NCI-H1092 treated with DMSO at 0.1 percent for 48 hours (cell line): ENCODE results near the gene VKORC1L1.
"Not testable (repeated sequence)": the region's sequence is repeated elsewhere in the genome, so short reads cannot be mapped to it uniquely, and the experiment has no call there.

Experiments
- DNase-seq: peaks from one replicate; lab custom pipeline; 2025; lab: John Stamatoyannopoulos, UW

The VKORC1L1 gene

DNA sequence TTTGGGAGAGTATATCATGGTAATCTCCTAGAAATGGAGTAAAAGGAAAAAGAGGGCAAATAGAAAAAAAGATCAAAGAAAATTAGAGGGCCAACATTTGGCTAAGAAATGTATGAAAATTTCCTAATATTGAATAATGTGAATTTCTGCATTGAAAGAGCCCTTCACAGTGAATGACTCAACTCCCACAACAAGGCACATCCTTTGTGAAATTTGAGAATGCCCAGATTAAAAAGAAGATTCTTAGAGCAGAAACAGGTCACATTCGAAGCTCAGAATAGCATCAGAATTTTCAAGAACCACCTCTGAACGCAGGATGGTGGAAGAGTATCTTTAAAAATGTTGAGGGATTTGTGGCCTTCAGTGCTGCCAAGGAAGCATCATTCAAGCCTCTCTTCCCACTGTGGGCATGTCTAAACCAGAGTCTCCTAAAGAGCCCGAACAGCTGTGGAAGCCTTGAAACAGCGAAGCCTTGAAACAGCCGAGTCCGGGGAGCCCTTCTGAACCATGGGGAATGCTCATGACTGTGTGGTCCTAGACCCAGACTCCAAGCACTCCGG, 65.5 kb downstream of the VKORC1L1 start:
- DNase-seq, result no peak

DNA sequence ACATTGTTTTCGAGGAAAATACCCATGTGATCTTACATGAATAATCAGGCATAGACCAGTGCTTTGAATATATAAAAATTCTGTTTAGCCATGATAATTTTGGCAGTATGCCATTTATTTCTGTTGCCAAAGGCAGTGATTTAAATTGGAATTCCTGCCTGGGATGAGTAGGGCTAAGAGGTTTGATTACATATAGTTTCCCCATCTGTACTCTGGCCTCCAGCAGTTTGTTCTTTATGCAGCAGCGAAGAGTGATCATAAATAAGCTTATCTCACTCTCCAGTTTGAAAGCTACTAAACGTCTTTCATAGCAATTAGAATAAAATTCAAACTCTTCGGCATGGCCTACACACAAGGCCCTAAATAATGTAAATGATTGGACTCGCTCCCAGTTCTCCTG, 72.9 kb downstream of the VKORC1L1 start:
- DNase-seq, result not testable (repeated sequence)

DNA sequence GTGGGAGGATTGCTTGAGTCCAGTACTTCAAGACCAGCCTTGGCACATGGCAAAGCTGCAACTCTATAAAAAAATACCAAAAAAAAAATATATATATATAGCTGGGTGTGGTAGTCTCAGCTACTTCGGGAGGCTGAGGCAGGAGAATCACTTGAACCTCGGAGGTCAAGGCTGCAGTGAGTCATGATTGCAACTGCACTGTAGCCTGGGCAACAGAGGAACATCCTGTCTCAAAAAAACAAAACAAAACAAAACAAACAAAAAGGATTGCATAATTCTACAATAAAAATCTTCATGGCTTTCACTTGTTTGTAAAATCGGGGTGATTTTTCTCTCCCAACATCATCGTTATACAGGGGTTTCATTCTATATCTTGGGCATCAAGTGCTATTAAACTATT, 74.0 kb downstream of the VKORC1L1 start:
- no peak for DNase-seq

DNA sequence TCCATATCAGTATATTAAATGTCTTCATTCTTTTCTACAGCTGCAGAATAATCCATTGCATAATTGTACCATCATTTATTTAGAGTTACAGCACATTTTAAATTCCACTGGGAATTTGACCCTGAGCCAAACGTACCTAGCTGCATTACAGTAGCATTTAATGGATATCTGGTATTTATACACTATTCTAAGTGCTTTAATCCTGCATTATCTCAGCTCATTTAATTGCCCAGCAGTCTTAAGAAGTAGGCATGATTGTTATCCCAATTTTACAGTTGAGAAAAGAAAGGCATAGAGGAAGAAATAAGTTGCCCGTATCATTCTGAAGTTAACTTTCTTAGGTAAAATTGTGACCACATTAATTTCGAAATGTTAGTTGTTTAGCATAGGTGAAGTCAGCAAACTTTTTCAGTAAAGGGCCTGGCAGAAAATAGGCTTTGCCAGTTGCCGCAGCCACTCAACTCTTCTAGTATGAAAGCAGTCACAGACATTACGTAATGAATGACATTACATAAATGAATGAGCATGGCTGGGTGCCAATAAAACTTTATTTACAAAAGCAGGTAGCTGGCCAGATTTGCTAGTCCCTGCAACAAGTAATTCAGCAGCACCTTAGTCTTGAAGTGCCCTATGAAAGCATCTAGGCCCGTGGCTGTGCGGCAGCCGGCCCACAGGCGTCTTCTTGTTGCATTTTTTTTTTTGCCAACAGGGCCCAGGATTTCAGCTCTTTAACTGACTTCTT, 79.1 kb downstream of the VKORC1L1 start:
- no peak for DNase-seq

DNA sequence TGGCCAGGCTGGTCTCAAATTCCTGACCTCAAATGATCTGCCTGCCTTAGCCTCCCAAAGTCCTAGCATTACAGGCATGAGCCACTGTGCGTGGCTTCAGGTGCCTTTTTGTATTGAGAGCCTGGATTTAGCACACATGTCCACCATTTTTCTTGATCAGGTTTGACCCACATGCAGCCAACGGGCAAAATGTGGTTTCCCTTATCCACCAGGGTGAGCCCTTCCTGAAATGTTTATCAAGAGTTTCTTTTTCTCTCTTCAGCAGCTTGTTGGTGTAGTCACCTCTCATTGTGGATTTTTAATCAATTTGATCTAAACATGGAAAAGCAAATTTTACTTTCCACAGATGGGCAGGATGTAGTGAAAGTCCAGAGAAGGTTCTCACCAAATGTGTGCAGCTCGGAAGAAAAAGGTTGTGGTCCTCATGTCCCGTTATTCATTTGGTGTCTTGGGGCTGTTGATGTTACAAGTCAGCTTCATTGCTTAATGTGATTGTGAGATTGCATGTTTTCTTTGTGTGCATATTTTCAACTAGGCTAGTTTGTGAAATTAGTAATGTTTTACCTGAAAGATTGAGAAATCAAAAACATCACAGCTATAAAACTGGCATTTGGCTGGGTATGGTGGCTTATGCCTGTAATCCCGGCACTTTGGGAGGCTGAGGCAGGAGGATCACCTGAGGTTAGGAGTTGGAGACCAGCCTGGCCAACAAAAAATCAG, 80.3 kb downstream of the VKORC1L1 start:
- no peak for DNase-seq

DNA sequence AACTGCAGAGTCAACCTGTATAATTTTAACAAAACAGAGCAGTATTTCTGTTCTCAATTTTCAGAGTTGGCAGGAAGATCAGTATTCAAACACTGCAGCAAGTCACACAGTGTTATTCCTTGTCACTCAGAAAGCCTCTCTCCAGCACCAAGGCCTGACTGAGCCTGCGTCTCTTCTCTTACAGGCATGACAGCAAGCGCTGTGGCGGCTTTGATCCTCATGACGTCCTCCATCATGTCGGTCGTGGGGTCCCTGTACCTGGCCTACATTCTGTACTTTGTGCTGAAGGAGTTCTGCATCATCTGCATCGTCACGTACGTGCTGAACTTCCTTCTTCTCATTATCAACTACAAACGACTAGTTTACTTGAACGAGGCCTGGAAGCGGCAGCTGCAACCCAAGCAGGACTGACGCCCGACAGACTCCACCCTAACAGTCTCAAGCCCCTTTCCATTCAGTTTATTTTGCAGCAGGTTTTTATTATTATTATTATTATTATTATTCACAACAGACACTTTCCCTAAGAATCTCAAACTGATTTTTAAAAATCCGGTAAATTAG, 81.1 kb downstream of the VKORC1L1 start:
- no peak for DNase-seq

DNA sequence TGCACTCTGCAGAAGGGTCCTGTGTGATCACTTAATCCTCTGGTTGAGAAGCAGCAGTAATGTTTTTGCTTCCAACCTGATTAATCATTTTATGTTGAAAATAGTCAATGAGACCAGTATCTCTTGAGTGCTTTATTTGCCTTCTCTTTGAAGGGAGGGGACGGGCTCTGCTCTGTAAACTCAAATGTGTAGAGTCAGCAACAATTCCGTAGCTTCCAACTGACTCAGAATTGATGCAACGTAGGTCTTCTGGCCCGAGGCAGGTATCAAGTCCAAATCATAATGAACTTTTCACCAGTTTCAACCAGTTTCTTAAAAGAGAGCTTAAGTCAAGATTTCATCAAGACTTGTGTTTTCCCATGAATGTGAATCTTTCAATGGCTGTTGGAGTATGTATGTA, 82.8 kb downstream of the VKORC1L1 start:
- no peak for DNase-seq

DNA sequence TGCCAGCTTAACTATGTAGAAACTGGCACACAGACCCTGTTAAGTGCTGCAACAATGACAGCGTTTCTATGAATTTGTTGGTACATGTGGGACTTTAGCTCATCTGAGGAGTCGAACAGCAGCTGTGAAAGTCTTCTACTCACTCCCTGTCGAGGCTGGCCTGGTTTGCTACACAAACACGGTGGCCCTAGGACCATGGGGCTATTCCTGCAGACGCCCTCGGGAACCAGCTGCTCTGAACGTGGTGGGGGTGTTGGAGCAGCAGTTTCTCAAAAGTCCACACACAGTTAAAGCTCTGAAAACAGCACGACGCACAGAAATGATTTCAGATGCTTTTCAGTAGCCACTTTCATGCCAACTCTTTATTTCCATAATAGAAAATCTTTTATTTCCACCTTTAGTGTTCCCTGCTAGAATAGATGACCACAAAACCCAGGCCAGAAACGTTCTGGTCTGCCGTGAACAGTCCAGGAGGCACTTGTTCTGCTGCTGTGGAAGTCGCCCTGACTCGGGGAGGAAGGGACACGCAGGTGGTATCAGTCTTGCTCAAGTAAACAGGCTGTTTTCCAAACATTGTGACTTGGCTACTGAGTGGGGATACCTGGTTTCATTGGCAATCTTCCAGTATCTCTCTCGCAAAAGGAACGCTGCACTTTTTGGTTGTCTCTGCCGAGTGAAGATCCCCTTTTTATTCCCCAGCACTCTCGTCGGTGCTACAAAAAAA, 87.6 kb downstream of the VKORC1L1 start:
- no peak for DNase-seq

DNA sequence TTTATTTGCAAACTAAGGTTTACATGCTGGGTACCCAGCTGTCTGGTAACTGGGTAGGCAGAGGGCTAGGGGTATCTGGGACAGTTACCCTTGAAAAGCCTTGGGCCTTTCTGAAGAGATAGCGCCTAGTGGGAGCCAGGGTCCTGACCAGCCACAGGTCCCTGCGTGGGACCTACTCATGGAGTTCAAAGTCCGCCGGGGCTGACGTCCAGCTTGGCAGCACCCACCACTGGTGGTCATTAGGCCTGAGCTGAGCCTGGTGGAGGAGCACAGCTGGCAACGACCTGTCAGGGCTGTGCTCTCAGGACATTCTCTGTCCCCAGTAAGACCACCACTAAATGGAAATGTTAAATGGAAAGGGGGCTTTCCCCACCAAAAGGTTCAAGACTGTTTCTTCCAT, 89.2 kb downstream of the VKORC1L1 start:
- no peak for DNase-seq

DNA sequence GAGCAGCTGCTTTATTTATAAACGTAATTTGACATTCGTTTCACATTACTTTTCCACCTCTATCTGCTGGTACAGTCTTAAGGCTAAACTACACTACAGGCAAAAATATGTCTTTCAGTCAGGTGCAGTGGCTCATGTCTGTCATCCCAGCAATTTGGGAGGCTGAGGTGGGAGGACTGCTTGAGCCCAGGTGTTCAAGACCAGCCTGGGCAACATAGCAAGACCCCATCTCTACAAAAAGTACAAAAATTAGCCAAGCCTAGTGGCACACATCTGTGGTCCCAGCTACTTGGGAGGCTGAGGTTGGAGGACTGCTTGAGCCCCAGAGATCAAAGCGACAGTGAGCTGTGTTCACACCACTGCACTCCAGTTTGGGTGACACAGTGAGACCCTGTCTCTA, 91.8 kb downstream of the VKORC1L1 start:
- not testable (repeated sequence) for DNase-seq

DNA sequence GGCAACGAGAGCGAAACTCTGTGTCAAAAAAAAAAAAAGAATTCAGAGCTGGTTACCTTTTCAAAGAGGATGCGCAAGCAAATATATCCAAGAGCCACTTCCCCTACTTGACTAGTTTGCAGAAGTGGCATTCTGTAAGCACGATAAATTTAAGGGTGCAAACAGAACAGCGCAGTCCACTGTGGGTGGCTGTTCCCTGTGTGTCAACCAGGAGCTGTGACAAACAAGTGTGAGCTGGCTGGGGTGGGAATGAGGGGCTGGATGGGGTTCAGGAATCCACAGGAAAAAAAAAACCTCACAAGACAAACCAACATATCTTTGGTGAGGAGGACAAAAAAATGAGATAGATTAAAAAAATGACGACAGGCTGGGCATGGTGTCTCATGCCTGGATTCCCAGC, 93.3 kb downstream of the VKORC1L1 start:
- DNase-seq, result no peak

DNA sequence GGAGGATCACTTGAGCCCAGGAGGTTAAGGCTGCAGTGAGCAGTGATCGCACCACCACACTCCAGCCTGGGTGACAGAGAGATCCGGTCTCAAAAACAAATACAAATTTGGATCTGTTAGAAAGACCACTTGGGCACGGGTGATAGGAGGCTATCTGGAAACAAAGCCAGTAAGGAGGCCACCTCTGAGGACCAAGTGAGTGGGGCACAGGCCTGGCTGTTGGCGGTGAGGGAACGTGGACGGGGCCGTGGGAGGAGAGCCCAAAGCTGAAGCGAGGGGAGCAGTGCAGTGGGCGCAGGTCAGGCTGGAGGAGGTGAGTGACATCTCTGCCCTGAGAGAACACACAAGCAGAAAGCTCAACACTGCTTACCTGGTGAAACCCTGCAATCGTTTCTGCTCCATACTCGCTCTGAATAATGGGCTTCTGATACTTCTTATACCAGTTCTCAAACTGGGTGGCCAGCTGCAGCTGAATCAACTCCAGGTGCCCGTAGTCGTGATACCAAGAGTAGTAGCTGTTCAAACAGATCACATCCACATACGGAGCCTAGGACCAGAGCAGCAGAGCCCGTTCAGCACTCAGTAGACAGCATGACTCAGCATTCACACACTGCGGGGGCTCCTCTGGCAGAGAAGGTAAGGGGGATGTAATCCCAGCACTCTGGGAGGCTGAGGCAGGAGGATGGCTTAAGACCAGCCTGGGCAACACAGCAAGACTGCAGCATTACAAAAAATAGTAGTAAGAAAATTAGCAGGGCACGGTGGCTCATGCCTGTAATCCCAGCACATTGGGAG, 94.7 kb downstream of the VKORC1L1 start:
- DNase-seq, result no peak

DNA sequence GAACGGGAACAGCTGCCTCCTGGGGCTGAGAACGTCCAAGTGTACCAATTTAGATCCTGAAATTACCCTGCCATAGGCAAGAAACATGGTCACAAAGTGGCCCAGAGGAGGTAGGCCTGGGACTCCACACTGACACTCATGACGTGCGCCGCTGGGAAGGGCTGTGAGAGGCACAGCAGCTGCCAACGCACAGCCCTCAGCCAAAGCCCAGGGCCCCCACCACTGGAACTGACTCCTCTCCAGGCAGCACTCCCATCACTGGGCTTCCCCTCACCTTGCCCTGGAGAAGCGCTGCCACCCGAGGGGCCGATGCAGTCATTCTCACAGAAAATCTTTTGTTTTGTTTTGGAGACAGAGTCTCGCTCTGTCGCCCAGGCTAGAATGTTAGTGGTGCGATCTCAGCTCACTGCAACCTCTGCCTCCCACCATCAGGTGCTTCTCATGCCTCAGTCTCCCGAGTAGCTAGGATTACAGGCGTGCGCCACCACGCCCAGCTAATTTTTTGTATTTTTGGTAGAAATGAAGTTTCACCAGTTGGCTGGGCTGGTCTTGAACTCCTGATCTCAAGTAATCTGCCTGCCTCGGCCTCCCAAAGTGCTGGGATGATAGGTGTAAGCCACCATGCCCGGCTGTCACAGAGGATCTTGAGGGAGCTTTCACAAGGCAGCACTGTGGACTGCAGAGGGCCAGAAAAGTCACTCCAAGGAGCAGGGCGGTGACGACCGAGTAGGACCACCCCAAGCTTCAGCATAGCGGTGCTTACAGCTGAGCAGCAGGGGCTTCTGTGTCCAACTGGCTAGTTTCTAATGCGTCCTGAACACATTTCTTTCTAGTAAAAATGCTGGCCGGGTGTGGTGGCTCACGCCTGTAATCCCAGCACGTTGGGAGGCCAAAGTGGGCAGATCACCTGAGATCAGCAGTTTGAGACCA, 95.6 kb downstream of the VKORC1L1 start:
- DNase-seq, result no peak

DNA sequence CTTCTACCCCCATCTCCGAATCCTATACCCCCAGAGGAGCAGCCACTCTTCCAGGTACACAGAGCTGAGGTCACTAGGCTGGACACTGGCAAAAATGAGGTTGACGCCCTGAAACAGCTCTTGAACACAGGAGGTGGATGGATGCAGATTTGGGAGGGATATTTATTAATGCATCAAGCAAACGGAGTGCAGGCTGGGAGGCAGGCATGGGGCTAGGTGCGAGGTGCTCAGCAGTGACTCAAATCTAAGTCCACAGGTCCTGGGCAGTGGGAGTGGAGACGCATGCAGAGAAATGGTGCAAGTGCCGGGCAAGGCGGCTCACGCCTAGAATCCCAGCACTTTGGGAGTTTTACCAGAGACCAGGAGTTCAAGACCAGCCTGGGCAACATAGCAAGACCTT, 98.1 kb downstream of the VKORC1L1 start:
- DNase-seq, result no peak

DNA sequence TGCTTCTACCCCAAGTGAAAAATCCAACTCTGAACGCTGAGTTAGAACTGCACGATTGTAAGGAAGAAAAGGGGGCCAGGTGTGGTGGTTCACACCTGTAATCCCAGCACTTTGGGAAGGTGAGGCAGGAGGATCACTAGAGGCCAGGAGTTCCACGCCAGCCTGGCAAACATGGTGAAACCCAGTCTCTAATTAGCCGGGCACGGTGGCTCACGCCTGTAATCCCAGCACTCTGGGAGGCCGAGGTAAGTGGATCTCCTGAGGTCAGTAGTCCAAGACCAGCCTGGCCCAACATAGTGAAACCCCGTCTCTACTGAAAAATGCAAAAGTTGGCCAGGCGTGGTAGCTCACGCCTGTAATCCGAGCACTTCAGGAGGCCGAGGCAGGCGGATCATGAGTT, 100.1 kb downstream of the VKORC1L1 start:
- no peak for DNase-seq

DNA sequence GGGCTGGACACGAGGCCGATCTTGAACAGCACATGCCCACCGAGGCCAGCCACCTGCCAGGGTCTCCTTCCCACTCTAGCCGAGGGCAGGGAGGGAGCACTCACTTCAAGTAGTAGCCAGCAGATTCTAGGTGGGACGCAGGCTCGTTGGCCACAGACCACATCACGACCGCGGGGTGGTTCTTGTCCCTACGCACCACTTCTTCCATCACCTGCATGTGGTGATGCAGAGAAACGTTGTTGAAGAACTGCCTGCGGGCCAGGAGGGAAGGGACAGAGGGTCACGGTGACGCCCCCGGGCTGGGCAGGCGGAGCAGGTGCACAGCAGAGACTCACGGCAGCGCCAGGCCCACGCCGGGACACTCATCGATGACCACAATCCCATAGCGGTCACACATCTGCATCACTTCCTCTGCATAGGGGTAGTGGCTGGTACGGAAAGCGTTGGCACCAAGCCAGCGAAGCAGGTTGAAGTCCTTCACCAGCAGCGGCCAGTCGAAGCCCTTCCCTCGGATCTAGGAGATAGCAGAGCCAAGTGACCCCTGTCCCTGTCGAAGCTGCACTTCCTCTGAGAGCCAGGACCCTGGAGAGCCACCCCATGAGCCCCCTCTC, 101.4 kb downstream of the VKORC1L1 start:
- no peak for DNase-seq

DNA sequence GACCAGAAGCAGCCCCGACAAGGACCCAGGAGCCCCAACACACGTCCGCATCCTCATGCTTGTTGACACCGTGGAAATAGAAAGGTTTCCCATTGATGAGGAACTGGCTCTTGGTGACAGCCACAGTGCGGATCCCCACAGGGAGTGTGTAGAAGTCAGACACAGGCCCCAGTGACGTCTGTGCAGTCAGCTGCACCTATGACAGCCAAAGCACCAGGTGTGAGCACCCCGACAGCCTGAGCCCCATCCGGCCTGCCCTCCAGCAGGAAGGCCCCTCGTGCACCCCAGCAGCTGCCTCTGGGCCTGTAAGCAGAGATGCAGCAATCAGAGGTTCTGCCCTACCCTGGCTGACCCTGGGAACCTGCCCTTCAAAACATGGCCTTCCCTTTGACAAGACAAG, 102.0 kb downstream of the VKORC1L1 start:
- no peak for DNase-seq

DNA sequence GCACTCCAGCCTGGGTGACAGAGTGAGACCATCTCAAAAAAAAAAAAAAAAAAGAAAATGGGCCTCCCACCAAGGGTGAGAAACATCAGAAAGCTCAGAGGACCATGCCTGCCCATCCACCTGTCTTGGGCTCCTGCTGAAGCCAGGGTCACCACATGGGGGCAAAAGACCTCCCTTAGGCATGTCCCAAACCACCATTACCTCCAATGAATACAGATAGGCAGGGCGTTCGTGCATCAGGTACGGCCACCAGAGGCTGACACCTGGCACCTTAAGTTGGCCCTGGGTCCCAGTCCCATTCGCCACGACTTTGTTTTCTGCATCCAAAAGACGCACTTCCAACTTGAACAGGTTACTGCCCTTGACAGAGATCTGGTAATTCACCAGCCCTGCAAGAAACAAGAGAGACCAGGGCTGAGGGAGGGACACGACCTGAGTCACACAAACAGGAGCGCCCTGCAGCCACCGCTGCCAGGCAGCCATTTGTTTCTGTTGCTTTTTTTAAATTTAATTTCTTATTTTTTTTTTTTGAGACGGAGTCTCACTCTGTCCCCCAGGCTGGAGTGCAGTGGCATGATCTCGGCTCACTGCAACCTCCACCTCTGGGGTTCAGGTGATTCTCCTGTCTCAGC, 103.1 kb downstream of the VKORC1L1 start:
- no peak for DNase-seq

DNA sequence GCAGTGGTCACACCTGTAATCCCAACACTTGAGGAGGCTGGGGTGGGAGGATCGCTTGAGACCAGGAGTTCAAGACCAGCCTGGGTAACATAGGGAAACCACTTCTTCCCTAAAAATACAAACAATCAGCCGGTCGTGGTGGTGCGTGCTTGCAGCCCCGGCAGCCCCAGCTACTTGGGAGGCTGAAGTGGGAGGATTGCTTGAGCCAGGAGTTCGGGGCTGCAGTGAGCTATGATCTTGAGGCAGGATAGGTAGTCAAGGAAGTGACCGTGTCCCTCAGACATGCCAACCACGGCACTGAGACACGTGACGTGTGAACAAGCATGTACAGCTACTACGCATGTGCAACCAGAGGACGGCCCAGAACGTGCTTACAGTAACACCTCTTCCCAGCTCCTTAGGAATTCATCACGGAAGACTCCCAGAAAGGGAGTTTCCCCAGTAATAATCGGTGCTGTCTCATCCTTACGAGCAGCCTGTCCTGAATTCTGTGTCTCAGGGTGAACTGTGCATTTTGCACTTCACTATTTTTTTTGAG, 103.9 kb downstream of the VKORC1L1 start:
- no peak for DNase-seq
